Testis (tissue), 2 donors: ENCODE data around the gene FUT8.

Experiments used
- POLR2A ChIP-seq: fragments of 450-650 bp; IDR thresholded peaks from one replicate; pipeline ENCODE4 v1.6.1; 2017; ENCODE audit warnings: antibody characterized with exemption, mild to moderate bottlenecking, moderate library complexity
- TF ChIP-seq, protein P1 (sequence below), 3 experiments: fragments of 450-650 bp in 2 of 3; fragments of 200-600 bp in 1 of 3; sonication (generic) in 1 of 3; IDR thresholded peaks; one replicate each; pipeline ENCODE4 v1.5.1; 2016 to 2019; ENCODE audit warnings: antibody characterized with exemption in 3 of 3, mild to moderate bottlenecking in 2 of 3, moderate library complexity in 1 of 3

- TF ChIP-seq, protein P1, sequence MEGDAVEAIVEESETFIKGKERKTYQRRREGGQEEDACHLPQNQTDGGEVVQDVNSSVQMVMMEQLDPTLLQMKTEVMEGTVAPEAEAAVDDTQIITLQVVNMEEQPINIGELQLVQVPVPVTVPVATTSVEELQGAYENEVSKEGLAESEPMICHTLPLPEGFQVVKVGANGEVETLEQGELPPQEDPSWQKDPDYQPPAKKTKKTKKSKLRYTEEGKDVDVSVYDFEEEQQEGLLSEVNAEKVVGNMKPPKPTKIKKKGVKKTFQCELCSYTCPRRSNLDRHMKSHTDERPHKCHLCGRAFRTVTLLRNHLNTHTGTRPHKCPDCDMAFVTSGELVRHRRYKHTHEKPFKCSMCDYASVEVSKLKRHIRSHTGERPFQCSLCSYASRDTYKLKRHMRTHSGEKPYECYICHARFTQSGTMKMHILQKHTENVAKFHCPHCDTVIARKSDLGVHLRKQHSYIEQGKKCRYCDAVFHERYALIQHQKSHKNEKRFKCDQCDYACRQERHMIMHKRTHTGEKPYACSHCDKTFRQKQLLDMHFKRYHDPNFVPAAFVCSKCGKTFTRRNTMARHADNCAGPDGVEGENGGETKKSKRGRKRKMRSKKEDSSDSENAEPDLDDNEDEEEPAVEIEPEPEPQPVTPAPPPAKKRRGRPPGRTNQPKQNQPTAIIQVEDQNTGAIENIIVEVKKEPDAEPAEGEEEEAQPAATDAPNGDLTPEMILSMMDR (IDR thresholded peaks at IDR 0.05), result no peak
- TF ChIP-seq POLR2A, result no peak
These were observed 18.7 kb downstream of the FUT8 start for GRCh38 chr14:65431245-65431644.
